ENCODE results near the gene HTRA3.

Gene HTRA3

GRCh38 chr4:8349664-8350236 lies 80.2 kb downstream of the HTRA3 start:
- Histone ChIP-seq H3K4me1 (ENCODE audit: control insufficient read depth in 2 of 2, insufficient read depth in 2 of 2, low read length in 2 of 2) (no peaks in the 10 kb centered on the region), H3K27me3 (ENCODE audit: control insufficient read depth in 2 of 2, insufficient read depth in 2 of 2, low read length in 2 of 2) (no peaks in the 10 kb centered on the region), H3K9me3 (ENCODE audit: control insufficient read depth in 2 of 2, low read length in 2 of 2) (no peaks in the 10 kb centered on the region), H3K36me3 (ENCODE audit: control insufficient read depth in 2 of 2, insufficient read depth in 2 of 2, low read length in 2 of 2) (no peaks in the 10 kb centered on the region), H3K9ac (ENCODE audit: low read depth in 1 of 2, low read length in 2 of 2) (no peak overlapping the region), H3K27ac (ENCODE audit: low read depth in 2 of 2, low read length in 2 of 2) (no peak overlapping the region), H3K4me3 (ENCODE audit: low read length in 2 of 2) (no peak overlapping the region)

GRCh38 chr4:8350352-8350751 lies 80.8 kb downstream of the HTRA3 start:
- Histone ChIP-seq H3K36me3 (ENCODE audit: control insufficient read depth in 2 of 2, insufficient read depth in 2 of 2, low read length in 2 of 2) (no peaks in the 10 kb centered on the region), H3K4me3 (ENCODE audit: low read length in 2 of 2) (no peak overlapping the region), H3K9ac (ENCODE audit: low read depth in 1 of 2, low read length in 2 of 2) (no peak overlapping the region), H3K9me3 (ENCODE audit: control insufficient read depth in 2 of 2, low read length in 2 of 2) (no peaks in the 10 kb centered on the region), H3K4me1 (ENCODE audit: control insufficient read depth in 2 of 2, insufficient read depth in 2 of 2, low read length in 2 of 2) (no peaks in the 10 kb centered on the region), H3K27ac (ENCODE audit: low read depth in 2 of 2, low read length in 2 of 2) (no peak overlapping the region), H3K27me3 (ENCODE audit: control insufficient read depth in 2 of 2, insufficient read depth in 2 of 2, low read length in 2 of 2) (no peaks in the 10 kb centered on the region)

- Histone ChIP-seq H3K27me3 (ENCODE audit: control insufficient read depth in 2 of 2, insufficient read depth in 2 of 2, low read length in 2 of 2) (no peaks in the 10 kb centered on the region), H3K9ac (ENCODE audit: low read depth in 1 of 2, low read length in 2 of 2) (no peak overlapping the region), H3K27ac (ENCODE audit: low read depth in 2 of 2, low read length in 2 of 2) (no peak overlapping the region), H3K36me3 (ENCODE audit: control insufficient read depth in 2 of 2, insufficient read depth in 2 of 2, low read length in 2 of 2) (no peaks in the 10 kb centered on the region), H3K4me3 (ENCODE audit: low read length in 2 of 2) (no peak overlapping the region), H3K4me1 (ENCODE audit: control insufficient read depth in 2 of 2, insufficient read depth in 2 of 2, low read length in 2 of 2) (no peaks in the 10 kb centered on the region), H3K9me3 (ENCODE audit: control insufficient read depth in 2 of 2, low read length in 2 of 2) (no peaks in the 10 kb centered on the region)
Measured at GRCh38 chr4:8350841-8351461, 81.4 kb downstream of the HTRA3 start.

- Histone ChIP-seq H3K9ac (ENCODE audit: low read depth in 1 of 2, low read length in 2 of 2) (no peak overlapping the region), H3K4me3 (ENCODE audit: low read length in 2 of 2) (no peak overlapping the region), H3K9me3 (ENCODE audit: control insufficient read depth in 2 of 2, low read length in 2 of 2) (no peaks in the 10 kb centered on the region)
Measured at GRCh38 chr4:8351931-8352367, 82.4 kb downstream of the HTRA3 start.

GRCh38 chr4:8352368-8353157 lies 83.0 kb downstream of the HTRA3 start:
- Histone ChIP-seq H3K9ac (ENCODE audit: low read depth in 1 of 2, low read length in 2 of 2) (no peak overlapping the region), H3K4me1 (ENCODE audit: control insufficient read depth in 2 of 2, insufficient read depth in 2 of 2, low read length in 2 of 2) (no peaks in the 10 kb centered on the region), H3K27ac (ENCODE audit: low read depth in 2 of 2, low read length in 2 of 2) (no peak overlapping the region), H3K36me3 (ENCODE audit: control insufficient read depth in 2 of 2, insufficient read depth in 2 of 2, low read length in 2 of 2) (no peaks in the 10 kb centered on the region), H3K27me3 (ENCODE audit: control insufficient read depth in 2 of 2, insufficient read depth in 2 of 2, low read length in 2 of 2) (no peaks in the 10 kb centered on the region), H3K9me3 (ENCODE audit: control insufficient read depth in 2 of 2, low read length in 2 of 2) (no peaks in the 10 kb centered on the region), H3K4me3 (ENCODE audit: low read length in 2 of 2) (no peak overlapping the region)

More at GRCh38 chr4:8351931-8352367, 82.4 kb downstream of the HTRA3 start:
- Histone ChIP-seq H3K4me1 (ENCODE audit: control insufficient read depth in 2 of 2, insufficient read depth in 2 of 2, low read length in 2 of 2) (no peaks in the 10 kb centered on the region), H3K27ac (ENCODE audit: low read depth in 2 of 2, low read length in 2 of 2) (no peak overlapping the region), H3K27me3 (ENCODE audit: control insufficient read depth in 2 of 2, insufficient read depth in 2 of 2, low read length in 2 of 2) (no peaks in the 10 kb centered on the region), H3K36me3 (ENCODE audit: control insufficient read depth in 2 of 2, insufficient read depth in 2 of 2, low read length in 2 of 2) (no peaks in the 10 kb centered on the region)

DNA sequence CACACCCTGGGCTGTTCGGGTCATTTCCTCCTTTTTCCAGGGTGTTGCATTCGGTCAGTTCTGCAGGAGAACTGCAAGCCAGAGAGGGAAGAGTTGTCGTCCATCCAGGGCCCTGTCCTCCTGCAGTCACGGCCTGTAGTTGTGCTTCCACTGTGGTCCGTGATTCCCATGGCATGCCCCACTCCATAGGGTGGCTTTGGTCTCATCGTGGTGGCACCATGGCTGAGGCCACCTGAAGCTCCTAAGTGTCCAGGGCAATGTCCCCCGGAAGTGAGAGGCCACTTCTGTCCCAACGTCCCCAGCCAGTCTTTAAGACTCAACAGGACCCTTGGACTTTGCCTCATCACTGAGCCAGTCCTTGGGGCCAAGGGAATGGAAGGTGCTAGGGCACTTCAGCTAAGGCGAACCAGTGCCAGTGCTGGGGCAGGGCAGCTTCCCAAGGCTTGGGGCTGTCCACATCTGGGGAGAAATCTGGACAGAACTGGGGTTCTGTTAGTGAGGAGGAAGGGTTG lies 83.7 kb downstream of the HTRA3 start:
- Histone ChIP-seq H3K9ac (ENCODE audit: low read depth in 1 of 2, low read length in 2 of 2) (no peak overlapping the region), H3K4me1 (ENCODE audit: control insufficient read depth in 2 of 2, insufficient read depth in 2 of 2, low read length in 2 of 2) (no peaks in the 10 kb centered on the region), H3K27ac (ENCODE audit: low read depth in 2 of 2, low read length in 2 of 2) (no peak overlapping the region), H3K9me3 (ENCODE audit: control insufficient read depth in 2 of 2, low read length in 2 of 2) (no peaks in the 10 kb centered on the region), H3K27me3 (ENCODE audit: control insufficient read depth in 2 of 2, insufficient read depth in 2 of 2, low read length in 2 of 2) (no peaks in the 10 kb centered on the region), H3K36me3 (ENCODE audit: control insufficient read depth in 2 of 2, insufficient read depth in 2 of 2, low read length in 2 of 2) (no peaks in the 10 kb centered on the region), H3K4me3 (ENCODE audit: low read length in 2 of 2) (no peak overlapping the region)

DNA sequence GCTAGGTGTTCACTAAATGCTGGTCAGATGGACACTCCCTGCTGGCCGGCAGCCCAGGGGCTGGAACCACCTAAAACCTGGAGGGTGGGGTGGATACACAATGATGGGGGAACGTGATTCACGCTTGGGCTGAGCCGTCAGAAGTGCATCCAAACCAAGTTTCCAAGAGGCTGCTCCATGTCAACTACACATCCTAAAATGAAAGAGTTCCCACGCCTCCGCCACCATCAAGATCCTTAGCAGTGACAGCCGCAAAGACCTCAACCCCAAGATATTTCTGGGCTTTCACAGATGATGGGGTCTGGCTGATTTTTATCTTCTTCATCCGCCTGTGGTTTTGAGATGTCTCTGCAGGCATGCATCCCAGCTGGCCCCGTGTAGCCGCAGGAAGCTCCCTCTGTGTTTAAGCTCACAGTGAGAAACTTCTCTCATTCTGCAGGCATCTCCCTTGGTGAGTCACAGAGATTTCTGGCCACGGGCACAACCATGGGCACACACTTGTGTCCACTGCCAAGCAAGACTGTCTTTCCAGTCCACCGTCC lies 84.4 kb downstream of the HTRA3 start:
- Histone ChIP-seq H3K9me3 (ENCODE audit: control insufficient read depth in 2 of 2, low read length in 2 of 2) (no peaks in the 10 kb centered on the region), H3K9ac (ENCODE audit: low read depth in 1 of 2, low read length in 2 of 2) (no peak overlapping the region), H3K4me1 (ENCODE audit: control insufficient read depth in 2 of 2, insufficient read depth in 2 of 2, low read length in 2 of 2) (no peaks in the 10 kb centered on the region), H3K27me3 (ENCODE audit: control insufficient read depth in 2 of 2, insufficient read depth in 2 of 2, low read length in 2 of 2) (no peaks in the 10 kb centered on the region), H3K4me3 (ENCODE audit: low read length in 2 of 2) (no peak overlapping the region), H3K36me3 (ENCODE audit: control insufficient read depth in 2 of 2, insufficient read depth in 2 of 2, low read length in 2 of 2) (no peaks in the 10 kb centered on the region), H3K27ac (ENCODE audit: low read depth in 2 of 2, low read length in 2 of 2) (no peak overlapping the region)

DNA sequence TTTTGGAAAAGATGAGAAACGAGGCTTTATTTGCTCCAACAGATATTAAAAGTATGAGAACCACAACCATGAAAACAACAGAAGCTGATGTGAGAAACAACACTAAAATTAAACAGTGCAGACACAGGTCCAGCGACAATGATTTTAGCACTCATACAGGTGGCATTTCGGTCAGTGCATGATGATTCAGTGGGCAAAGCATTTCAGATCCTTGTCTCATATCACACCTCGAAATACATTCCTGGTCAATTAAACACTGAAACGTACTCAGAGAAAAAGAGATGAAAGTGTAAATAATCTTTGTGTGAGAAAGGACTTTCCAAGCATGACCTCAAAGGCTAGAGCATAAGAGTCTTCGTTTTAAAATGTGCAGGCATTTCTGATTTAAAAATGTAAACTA lies 85.8 kb downstream of the HTRA3 start:
- Histone ChIP-seq H3K27ac (ENCODE audit: low read depth in 2 of 2, low read length in 2 of 2) (no peak overlapping the region), H3K4me3 (ENCODE audit: low read length in 2 of 2) (no peak overlapping the region), H3K4me1 (ENCODE audit: control insufficient read depth in 2 of 2, insufficient read depth in 2 of 2, low read length in 2 of 2) (no peaks in the 10 kb centered on the region), H3K36me3 (ENCODE audit: control insufficient read depth in 2 of 2, insufficient read depth in 2 of 2, low read length in 2 of 2) (no peaks in the 10 kb centered on the region), H3K27me3 (ENCODE audit: control insufficient read depth in 2 of 2, insufficient read depth in 2 of 2, low read length in 2 of 2) (no peaks in the 10 kb centered on the region), H3K9me3 (ENCODE audit: control insufficient read depth in 2 of 2, low read length in 2 of 2) (no peaks in the 10 kb centered on the region), H3K9ac (ENCODE audit: low read depth in 1 of 2, low read length in 2 of 2) (no peak overlapping the region)

DNA sequence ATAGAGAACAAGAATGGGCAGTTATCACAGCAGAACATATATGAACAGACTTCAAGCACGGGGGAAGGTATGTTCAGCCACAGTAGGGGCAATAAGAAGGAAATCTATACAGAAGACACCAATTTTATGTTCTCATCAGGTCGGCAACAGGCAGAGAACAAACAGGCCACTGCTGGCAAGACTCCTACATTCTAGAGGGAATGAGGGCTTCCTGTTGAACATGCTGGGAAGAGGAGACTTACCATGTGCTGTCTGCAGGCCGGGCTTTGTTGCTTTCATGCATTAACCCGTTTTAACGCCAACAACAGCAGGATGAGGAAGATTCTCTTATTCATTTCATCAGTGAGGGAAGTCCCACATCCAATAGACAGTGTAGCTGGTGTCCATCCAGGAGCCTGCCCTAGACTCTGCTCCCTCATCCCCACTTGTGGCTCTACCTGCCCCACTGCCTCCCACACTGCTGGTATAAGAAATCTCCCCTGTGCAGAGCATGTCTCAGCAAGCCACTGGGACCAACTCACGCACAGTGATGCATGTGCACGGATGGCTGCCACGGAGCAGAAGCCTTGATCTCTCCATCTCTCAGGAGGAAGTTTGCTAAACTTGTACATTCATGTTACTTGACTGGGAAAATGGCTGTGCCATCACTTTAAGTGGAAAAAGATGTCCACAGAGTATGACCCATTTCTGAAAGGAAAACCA lies 86.5 kb downstream of the HTRA3 start:
- no peak overlapping the region for H3K27ac ChIP-seq (ENCODE audit: low read depth in 2 of 2, low read length in 2 of 2)
- no peaks in the 10 kb centered on the region for H3K9me3 ChIP-seq (ENCODE audit: control insufficient read depth in 2 of 2, low read length in 2 of 2)
- H3K4me1 ChIP-seq (ENCODE audit: control insufficient read depth in 2 of 2, insufficient read depth in 2 of 2, low read length in 2 of 2): no peaks in the 10 kb centered on the region
- no peaks in the 10 kb centered on the region for H3K36me3 ChIP-seq (ENCODE audit: control insufficient read depth in 2 of 2, insufficient read depth in 2 of 2, low read length in 2 of 2)
- no peak overlapping the region for H3K4me3 ChIP-seq (ENCODE audit: low read length in 2 of 2)
- H3K27me3 ChIP-seq (ENCODE audit: control insufficient read depth in 2 of 2, insufficient read depth in 2 of 2, low read length in 2 of 2): no peaks in the 10 kb centered on the region
- H3K9ac ChIP-seq (ENCODE audit: low read depth in 1 of 2, low read length in 2 of 2): no peak overlapping the region

Measured in mucosa of rectum (tissue), 2 donors.